HepG2 (cell line): ENCODE results near the gene HSPB6. TPM values are rescaled to one million over a fixed set of nuclear protein-coding genes. Genes with fewer than 3 reads are reported as not detected.

ENCODE experiments used
- BRCA1 ChIP-seq: sonication (generic); formaldehyde crosslinking; IDR thresholded peaks from 2 replicates; pipeline ENCODE4 v1.4.0; 2020; ENCODE audit warnings: missing genetic modification reagents
- ELF4 ChIP-seq: sonication (generic); formaldehyde crosslinking; IDR thresholded peaks from 2 replicates; pipeline ENCODE4 v1.5.0; 2020; ENCODE audit warnings: missing genetic modification reagents, mild to moderate bottlenecking, moderate library complexity, borderline replicate concordance
- FOXK1 ChIP-seq: sonication (generic); formaldehyde crosslinking; IDR thresholded peaks from 2 replicates; pipeline ENCODE4 v1.4.0; 2020; ENCODE audit warnings: low read depth, missing genetic modification reagents, borderline replicate concordance
- LCORL ChIP-seq, 2 experiments: fragments of 450-650 bp in 1 of 2; sonication (generic) in 1 of 2; formaldehyde crosslinking in 1 of 2; IDR thresholded peaks; 2 replicates each; pipeline versions ENCODE4 v1.5.0 to v1.6.1; 2017 to 2020; ENCODE audit warnings: antibody characterized with exemption in 1 of 2, missing genetic modification reagents in 1 of 2
- NFKB2 ChIP-seq: sonication (generic); formaldehyde crosslinking; IDR thresholded peaks from 2 replicates; pipeline ENCODE4 v1.4.0; 2020; ENCODE audit warnings: missing genetic modification reagents, borderline replicate concordance
- NONO ChIP-seq, 2 experiments: fragments of 450-650 bp in 1 of 2; sonication (generic) in 1 of 2; formaldehyde crosslinking in 1 of 2; IDR thresholded peaks in 1 of 2; conservative IDR thresholded peaks in 1 of 2; 2 replicates each; pipeline versions ENCODE4 v1.6.1 to v1.8.0; 2017 to 2022; ENCODE audit warnings: mild to moderate bottlenecking in 1 of 2, missing genetic modification reagents in 1 of 2, moderate library complexity in 1 of 2
- PAX8 ChIP-seq: sonication (generic); formaldehyde crosslinking; IDR thresholded peaks from 2 replicates; pipeline ENCODE4 v1.8.0; 2022; ENCODE audit warnings: mild to moderate bottlenecking, missing genetic modification reagents, borderline replicate concordance
- SALL2 ChIP-seq: sonication (generic); formaldehyde crosslinking; IDR thresholded peaks from 2 replicates; pipeline ENCODE4 v1.8.1; 2023; ENCODE audit warnings: mild to moderate bottlenecking, missing genetic modification reagents, inconsistent platforms
- SMYD3 ChIP-seq: sonication (generic); formaldehyde crosslinking; IDR thresholded peaks from 2 replicates; pipeline ENCODE4 v1.8.1; 2023; ENCODE audit warnings: mild to moderate bottlenecking, missing genetic modification reagents
- SRSF1 ChIP-seq: fragments of 200-400 bp; formaldehyde crosslinking; optimal IDR thresholded peaks from 2 replicates; pipeline ENCODE3; 2017; ENCODE audit warnings: mild to moderate bottlenecking, low read depth, low read length, moderate library complexity
- TP53 ChIP-seq: sonication (generic); formaldehyde crosslinking; conservative IDR thresholded peaks from 2 replicates; pipeline ENCODE4 v1.4.0; 2020; ENCODE audit warnings: missing genetic modification reagents
- YY1 ChIP-seq: IDR thresholded peaks from 2 replicates; pipeline ENCODE4 v1.6.1; 2011; ENCODE audit warnings: low read length, low read depth, moderate library complexity, mild to moderate bottlenecking; ENCODE audit not compliant: insufficient read depth, insufficient replicate concordance
- ZBTB1 ChIP-seq: sonication (generic); formaldehyde crosslinking; IDR thresholded peaks from 2 replicates; pipeline ENCODE4 v1.4.0; 2020; ENCODE audit warnings: missing genetic modification reagents, borderline replicate concordance
- ZFP62 ChIP-seq: sonication (generic); formaldehyde crosslinking; IDR thresholded peaks from 2 replicates; pipeline ENCODE4 v1.4.0; 2020; ENCODE audit warnings: missing genetic modification reagents
- ZFP82 ChIP-seq: sonication (generic); formaldehyde crosslinking; IDR thresholded peaks from 2 replicates; pipeline ENCODE4 v1.5.1; 2020; ENCODE audit warnings: mild to moderate bottlenecking, missing genetic modification reagents, borderline replicate concordance
- ZNF343 ChIP-seq: sonication (generic); formaldehyde crosslinking; IDR thresholded peaks from 2 replicates; pipeline ENCODE4 v1.4.0; 2020; ENCODE audit warnings: mild to moderate bottlenecking, missing genetic modification reagents
- ZNF558 ChIP-seq: sonication (generic); formaldehyde crosslinking; IDR thresholded peaks from 2 replicates; pipeline ENCODE4 v1.9.0; 2022; ENCODE audit warnings: mild to moderate bottlenecking, missing genetic modification reagents, borderline replicate concordance
- polyA plus RNA-seq, 8 experiments: library from polyadenylated mRNA; depleted of rRNA in 3 of 8; stranded (reverse) in 7 of 8; unstranded in 1 of 8; fragments of >200 nt; fragmentation: Illumina TruSeq in 4 of 8; extraction: Trizol in 4 of 8; gene quantifications; 2 replicates each; pipeline versions ENCODE4 v1.2.1 to v1.2.3, GENCODE V29; 2011 to 2016; ENCODE audit warnings: low read depth in 4 of 8, missing spikeins in 1 of 8, mixed read lengths in 1 of 8; ENCODE audit not compliant: insufficient read depth in 1 of 8
- total RNA-seq, 5 experiments: library from RNA; depleted of rRNA; stranded (reverse); fragments of >200 nt; fragmentation: Illumina TruSeq; extraction: Trizol; gene quantifications; 2 replicates each; pipeline ENCODE4 v1.2.3, GENCODE V29; 2016; ENCODE audit warnings: low read depth in 1 of 5
- TF ChIP-seq, protein P1 (sequence below): sonication (generic); formaldehyde crosslinking; IDR thresholded peaks from 2 replicates; pipeline ENCODE4 v1.8.0; 2022; ENCODE audit warnings: mild to moderate bottlenecking, missing genetic modification reagents, borderline replicate concordance
- TF ChIP-seq, protein P2 (sequence below): sonication (generic); formaldehyde crosslinking; IDR thresholded peaks from 2 replicates; pipeline ENCODE4 v1.5.0; 2020; ENCODE audit warnings: missing genetic modification reagents, mild to moderate bottlenecking, borderline replicate concordance
- TF ChIP-seq, protein P3 (sequence below): sonication (generic); formaldehyde crosslinking; IDR thresholded peaks from 2 replicates; pipeline ENCODE4 v1.4.0; 2020; ENCODE audit warnings: missing genetic modification reagents
- TF ChIP-seq, protein P4 (sequence below): conservative IDR thresholded peaks from 2 replicates; pipeline ENCODE4 v1.6.1; 2018; ENCODE audit warnings: missing genetic modification reagents

The HSPB6 gene
- total and polyA plus RNA-seq, 2 of the 13 experiments (the other 11 are each of a cell fraction or from before 2014, with no cell fraction given), result 0.18 TPM; not detected in 1

DNA sequence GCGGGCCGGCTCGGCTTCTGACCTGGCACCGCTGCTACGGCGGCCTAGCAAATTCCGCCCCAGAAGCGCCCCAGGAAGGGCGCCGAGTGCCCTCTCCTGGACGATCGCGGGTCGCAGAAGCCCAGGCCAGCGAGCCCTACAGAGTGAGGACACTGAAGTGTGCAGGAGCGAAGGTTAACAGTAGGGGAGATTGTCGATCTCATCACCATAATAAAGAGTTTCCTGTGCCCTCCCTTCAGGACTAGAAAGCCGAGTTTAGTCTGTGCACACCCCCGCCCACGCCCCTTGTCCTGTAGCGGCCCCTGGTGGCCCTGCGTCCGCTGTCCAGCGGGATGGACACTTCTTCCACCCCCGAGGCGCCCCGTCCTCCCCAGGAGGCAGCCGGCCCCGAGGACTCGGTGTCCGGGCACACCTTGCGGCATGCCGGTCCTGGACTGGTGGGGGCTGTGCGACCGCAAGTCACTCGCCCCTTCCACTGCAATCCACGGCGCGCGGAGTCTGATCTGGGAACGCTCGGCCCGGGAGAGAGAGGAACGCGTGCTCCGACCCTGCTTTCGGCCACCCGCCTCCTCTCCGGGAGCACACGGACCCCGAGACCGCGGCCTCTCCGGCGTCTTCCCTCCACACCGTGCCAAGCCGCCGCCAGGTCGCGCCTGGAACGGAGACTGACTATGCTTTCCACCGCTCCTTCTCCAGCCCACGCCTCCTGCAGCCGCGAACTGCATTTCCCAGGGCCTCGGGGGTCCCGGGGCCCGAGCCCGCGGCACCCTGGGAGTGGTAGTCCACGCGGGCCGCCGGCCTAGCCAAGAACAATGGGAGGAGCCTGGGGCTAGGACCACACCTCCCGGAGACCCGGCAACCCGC is 39.8 kb downstream of the HSPB6 start (continued):
- TF ChIP-seq, protein P1, sequence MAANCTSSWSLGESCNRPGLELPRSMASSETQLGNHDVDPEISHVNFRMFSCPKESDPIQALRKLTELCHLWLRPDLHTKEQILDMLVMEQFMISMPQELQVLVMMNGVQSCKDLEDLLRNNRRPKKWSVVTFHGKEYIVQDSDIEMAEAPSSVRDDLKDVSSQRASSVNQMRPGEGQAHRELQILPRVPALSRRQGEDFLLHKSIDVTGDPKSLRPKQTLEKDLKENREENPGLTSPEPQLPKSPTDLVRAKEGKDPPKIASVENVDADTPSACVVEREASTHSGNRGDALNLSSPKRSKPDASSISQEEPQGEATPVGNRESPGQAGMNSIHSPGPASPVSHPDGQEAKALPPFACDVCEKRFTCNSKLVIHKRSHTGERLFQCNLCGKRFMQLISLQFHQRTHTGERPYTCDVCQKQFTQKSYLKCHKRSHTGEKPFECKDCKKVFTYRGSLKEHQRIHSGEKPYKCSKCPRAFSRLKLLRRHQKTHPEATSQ, result 0 out of 2 replicates have a peak, but pooled peaks have one; percentile 57
- TF ChIP-seq, protein P2, sequence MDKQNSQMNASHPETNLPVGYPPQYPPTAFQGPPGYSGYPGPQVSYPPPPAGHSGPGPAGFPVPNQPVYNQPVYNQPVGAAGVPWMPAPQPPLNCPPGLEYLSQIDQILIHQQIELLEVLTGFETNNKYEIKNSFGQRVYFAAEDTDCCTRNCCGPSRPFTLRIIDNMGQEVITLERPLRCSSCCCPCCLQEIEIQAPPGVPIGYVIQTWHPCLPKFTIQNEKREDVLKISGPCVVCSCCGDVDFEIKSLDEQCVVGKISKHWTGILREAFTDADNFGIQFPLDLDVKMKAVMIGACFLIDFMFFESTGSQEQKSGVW (CRISPR knock-in tag), result no peak
- no peak for TF ChIP-seq PAX8 (CRISPR knock-in tag)
- 0 out of 2 replicates have a peak, but pooled peaks have one; percentile 33 for TF ChIP-seq SALL2 (CRISPR knock-in tag)
- peak; percentile 39; the same call in 1 of the 2 replicates for TF ChIP-seq ZFP82 (CRISPR knock-in tag)
- no peak for TF ChIP-seq TP53
- peak; percentile 49 for TF ChIP-seq FOXK1 (CRISPR knock-in tag)
- no peak for TF ChIP-seq ZBTB1 (CRISPR knock-in tag)
- TF ChIP-seq SMYD3 (CRISPR knock-in tag), result no peak; the same call in 1 of the 2 replicates
- TF ChIP-seq, protein P3, sequence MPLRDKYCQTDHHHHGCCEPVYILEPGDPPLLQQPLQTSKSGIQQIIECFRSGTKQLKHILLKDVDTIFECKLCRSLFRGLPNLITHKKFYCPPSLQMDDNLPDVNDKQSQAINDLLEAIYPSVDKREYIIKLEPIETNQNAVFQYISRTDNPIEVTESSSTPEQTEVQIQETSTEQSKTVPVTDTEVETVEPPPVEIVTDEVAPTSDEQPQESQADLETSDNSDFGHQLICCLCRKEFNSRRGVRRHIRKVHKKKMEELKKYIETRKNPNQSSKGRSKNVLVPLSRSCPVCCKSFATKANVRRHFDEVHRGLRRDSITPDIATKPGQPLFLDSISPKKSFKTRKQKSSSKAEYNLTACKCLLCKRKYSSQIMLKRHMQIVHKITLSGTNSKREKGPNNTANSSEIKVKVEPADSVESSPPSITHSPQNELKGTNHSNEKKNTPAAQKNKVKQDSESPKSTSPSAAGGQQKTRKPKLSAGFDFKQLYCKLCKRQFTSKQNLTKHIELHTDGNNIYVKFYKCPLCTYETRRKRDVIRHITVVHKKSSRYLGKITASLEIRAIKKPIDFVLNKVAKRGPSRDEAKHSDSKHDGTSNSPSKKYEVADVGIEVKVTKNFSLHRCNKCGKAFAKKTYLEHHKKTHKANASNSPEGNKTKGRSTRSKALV, result peak; percentile 12; the same call in 1 of the 2 replicates
- peak; percentile 75; the same call in 1 of the 2 replicates for TF ChIP-seq ZNF558 (CRISPR knock-in tag)
- TF ChIP-seq, protein P4, sequence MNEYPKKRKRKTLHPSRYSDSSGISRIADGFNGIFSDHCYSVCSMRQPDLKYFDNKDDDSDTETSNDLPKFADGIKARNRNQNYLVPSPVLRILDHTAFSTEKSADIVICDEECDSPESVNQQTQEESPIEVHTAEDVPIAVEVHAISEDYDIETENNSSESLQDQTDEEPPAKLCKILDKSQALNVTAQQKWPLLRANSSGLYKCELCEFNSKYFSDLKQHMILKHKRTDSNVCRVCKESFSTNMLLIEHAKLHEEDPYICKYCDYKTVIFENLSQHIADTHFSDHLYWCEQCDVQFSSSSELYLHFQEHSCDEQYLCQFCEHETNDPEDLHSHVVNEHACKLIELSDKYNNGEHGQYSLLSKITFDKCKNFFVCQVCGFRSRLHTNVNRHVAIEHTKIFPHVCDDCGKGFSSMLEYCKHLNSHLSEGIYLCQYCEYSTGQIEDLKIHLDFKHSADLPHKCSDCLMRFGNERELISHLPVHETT (CRISPR knock-in tag), result no peak
- no peak for TF ChIP-seq NONO (IDR thresholded peaks at IDR 0.05)
- TF ChIP-seq NONO (CRISPR knock-in tag; conservative IDR thresholded peaks at IDR 0.05), result peak; percentile 28; the same call in 1 of the 2 replicates
- no peak for TF ChIP-seq LCORL (IDR thresholded peaks at IDR 0.05)
- TF ChIP-seq LCORL (CRISPR knock-in tag; IDR thresholded peaks at IDR 0.05), result peak; percentile 35; the same call in 1 of the 2 replicates
- TF ChIP-seq ZFP62 (CRISPR knock-in tag), result 0 out of 2 replicates have a peak, but pooled peaks have one; percentile 78
- peak; percentile 58; the same call in 1 of the 2 replicates for TF ChIP-seq NFKB2 (CRISPR knock-in tag)
- TF ChIP-seq YY1, result peak; percentile 33
- peak; percentile 63; the same call in 1 of the 2 replicates for TF ChIP-seq ELF4 (CRISPR knock-in tag)
- peak; percentile 54 for TF ChIP-seq SRSF1
- no peak for TF ChIP-seq BRCA1 (CRISPR knock-in tag)
- TF ChIP-seq ZNF343 (CRISPR knock-in tag), result 0 out of 2 replicates have a peak, but pooled peaks have one; percentile 17
